GM10266 (cell line): Measurements from ENCODE around the gene TMEM203.

Source experiments
- DNase-seq: peaks from one replicate; pipeline ENCODE4 v3.0.0; 2012; ENCODE audit errors: extremely low spot score
- CTCF ChIP-seq: IDR thresholded peaks from 2 replicates; pipeline ENCODE4 v1.5.1; 2012; ENCODE audit warnings: mild to moderate bottlenecking, low read depth; ENCODE audit not compliant: control insufficient read depth, insufficient read depth; ENCODE audit errors: missing control alignments

TMEM203 gene

GRCh38 chr9:137158625-137159024, 46.8 kb downstream of the TMEM203 start:
- no peak for DNase-seq
- no peak for TF ChIP-seq CTCF

- no peak for TF ChIP-seq CTCF
- no peak for DNase-seq
Observed at GRCh38 chr9:137157618-137158415, 47.6 kb downstream of the TMEM203 start.

GRCh38 chr9:137156567-137157375, 48.7 kb downstream of the TMEM203 start:
- TF ChIP-seq CTCF = no peak
- peak; percentile 84 for DNase-seq
